Heart left ventricle (tissue), 16 donors: Measurements from ENCODE around the gene HTATSF1. TPM values are rescaled to one million over a fixed set of nuclear protein-coding genes. Genes with fewer than 3 reads are reported as not detected.

Source experiments
- ATAC-seq, 4 donors: fragments of 200-7000 bp; cut with Tn5 transposase; one replicate each; pipeline ENCODE4 v1.9.1; 2020 to 2022; ENCODE audit warnings: moderate library complexity in 4 of 4, mild to moderate bottlenecking in 3 of 4, moderate number of reproducible peaks in 1 of 4
- DNase-seq, 5 donors: peaks; one replicate each; pipeline ENCODE4 v3.0.0-alpha.2; 2020
- H3K27ac ChIP-seq, 12 donors: fragments of 200-600 bp; sonication (generic) in 4 of 12; one replicate each; pipeline versions ENCODE4 v1.5.0 to v1.8.0; 2016 to 2022; ENCODE audit warnings: mild to moderate bottlenecking in 2 of 12
- H3K27me3 ChIP-seq, 9 donors: fragments of 200-600 bp; sonication (generic) in 2 of 9; one replicate each; pipeline versions ENCODE4 v1.5.1 to v1.8.0; 2016 to 2022; ENCODE audit warnings: mild to moderate bottlenecking in 3 of 9
- H3K36me3 ChIP-seq, 9 donors: fragments of 200-600 bp; sonication (generic) in 2 of 9; one replicate each; pipeline versions ENCODE4 v1.5.0 to v1.8.0; 2018 to 2022; ENCODE audit warnings: mild to moderate bottlenecking in 2 of 9
- H3K4me1 ChIP-seq, 12 donors: fragments of 200-600 bp; sonication (generic) in 4 of 12; one replicate each; pipeline versions ENCODE4 v1.5.0 to v1.8.0; 2016 to 2022; ENCODE audit warnings: mild to moderate bottlenecking in 3 of 12
- H3K4me3 ChIP-seq, 12 donors: fragments of 200-600 bp; sonication (generic) in 4 of 12; one replicate each; pipeline versions ENCODE4 v1.5.0 to v1.8.0; 2017 to 2022; ENCODE audit warnings: mild to moderate bottlenecking in 9 of 12, moderate library complexity in 4 of 12
- H3K9me3 ChIP-seq, 12 donors: fragments of 200-600 bp; sonication (generic) in 4 of 12; one replicate each; pipeline versions ENCODE4 v1.5.0 to v1.8.0; 2016 to 2022; ENCODE audit warnings: mild to moderate bottlenecking in 1 of 12
- POLR2A ChIP-seq, 2 donors: fragments of 450-650 bp; IDR thresholded peaks; one replicate each; pipeline ENCODE4 v1.6.1; 2017; ENCODE audit warnings: antibody characterized with exemption in 2 of 2, mild to moderate bottlenecking in 2 of 2, moderate library complexity in 2 of 2
- WGBS, 4 donors: extraction: QIAGEN DNeasy Blood & Tissue Kit in 2 of 4; methylation state at CpG; one replicate each; pipeline versions ENCODE4 v1.1.5 to v1.1.7; 2013 to 2018; 5-methylcytosine and 5-hydroxymethylcytosine counted together
- intact Hi-C, 10 donors: fragments of 100-400 bp; cut with DNase I; formaldehyde crosslinking; loops; one replicate each; pipeline versions ENCODE4 v1.11.1 to v1.14.2; 2022
- polyA plus RNA-seq, 2 donors: library from polyadenylated mRNA; stranded (reverse); fragments of 200-250 nt; gene quantifications; one replicate each; pipeline ENCODE4 v1.2.3, GENCODE V29; 2013
- total RNA-seq, 9 donors: library from RNA; depleted of rRNA in 2 of 9; stranded (reverse); fragments of >200 nt in 2 of 9; fragmentation: NEBNext Ultra II Directional in 3 of 9; extraction: Animal tissue kit (Norgen Biotek cat#: 25700) in 3 of 9; gene quantifications; one replicate each; pipeline versions ENCODE4 v1.1.0 to v1.2.4, GENCODE V29; 2016 to 2023
- TF ChIP-seq, protein P1 (sequence below), 12 donors: fragments of 200-600 bp; sonication (generic) in 4 of 12; IDR thresholded peaks; one replicate each; pipeline versions ENCODE4 v1.5.0 to v1.8.0; 2018 to 2022; ENCODE audit warnings: antibody characterized with exemption in 12 of 12, mild to moderate bottlenecking in 5 of 12
- donor health status: ischemic (EF 13 %, LVEDD 7.1; RV severe dilation, severe dysfunction).
- donor health status: healthy with polysubstance abuse.
- donor health status: DM: no; HTN: yes; CAD: no.
- donor health status: DM: no; HTN: no; CAD: no.
- donor health status: ischemic (EF 25% LVEDD 6.9; RV normal size, moderate dysfunction).
- donor health status: ischemic (EF 25% LVEDD 5.7; RV mildly dilated, moderate dysfunction).
- donor health status: healthy.
- donor health status: DM: yes; HTN: yes; CAD: no.
- donor health status: ischemic (EF 35%, LVEDD 5.7; RV mildly dilated, moderate dysfunction).
- donor health status: nonischemic (EF 11% LVEDD 7.7; RV severe dilation, severe dysfunction).
- donor health status: DM: yes; HTN: yes; CAD: no.
- donor health status: PGD.
- donor health status: ischemic (EF 29% LVEDD 5.4; RV normal size, mild dysfunction).
- donor health status: nonischemic (EF 23%, LVEDD 6.1; RV moderate dilation, normal function).

Gene HTATSF1
- total and polyA plus RNA-seq, 11 donors = 49.8 to 83.0 (median 63.2) TPM

DNA sequence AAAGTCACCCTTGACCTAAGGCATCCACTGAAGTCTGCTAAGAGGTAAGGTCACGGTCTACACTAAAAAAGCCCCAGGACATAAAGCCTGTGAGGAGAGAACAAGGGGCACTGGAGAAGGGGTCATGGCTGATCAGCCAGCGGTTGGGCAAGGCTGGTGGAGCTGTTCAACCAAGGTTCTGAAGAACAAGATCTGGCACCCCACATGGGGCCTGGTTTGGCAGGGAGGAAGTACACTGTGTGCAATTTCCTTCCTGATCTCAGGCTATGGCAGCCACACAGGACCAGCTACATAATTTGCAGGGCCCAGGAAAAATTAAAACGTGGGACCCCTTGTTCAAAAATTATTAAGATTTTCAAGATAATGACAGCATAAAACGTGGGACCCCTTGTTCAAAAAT, 23.7 kb upstream of the HTATSF1 start:
- DNase-seq (no peak), ATAC-seq (no peak)
- no peak overlapping the region for H3K27ac ChIP-seq
- no peak for TF ChIP-seq POLR2A (IDR thresholded peaks at IDR 0.05)
- TF ChIP-seq, protein P1, sequence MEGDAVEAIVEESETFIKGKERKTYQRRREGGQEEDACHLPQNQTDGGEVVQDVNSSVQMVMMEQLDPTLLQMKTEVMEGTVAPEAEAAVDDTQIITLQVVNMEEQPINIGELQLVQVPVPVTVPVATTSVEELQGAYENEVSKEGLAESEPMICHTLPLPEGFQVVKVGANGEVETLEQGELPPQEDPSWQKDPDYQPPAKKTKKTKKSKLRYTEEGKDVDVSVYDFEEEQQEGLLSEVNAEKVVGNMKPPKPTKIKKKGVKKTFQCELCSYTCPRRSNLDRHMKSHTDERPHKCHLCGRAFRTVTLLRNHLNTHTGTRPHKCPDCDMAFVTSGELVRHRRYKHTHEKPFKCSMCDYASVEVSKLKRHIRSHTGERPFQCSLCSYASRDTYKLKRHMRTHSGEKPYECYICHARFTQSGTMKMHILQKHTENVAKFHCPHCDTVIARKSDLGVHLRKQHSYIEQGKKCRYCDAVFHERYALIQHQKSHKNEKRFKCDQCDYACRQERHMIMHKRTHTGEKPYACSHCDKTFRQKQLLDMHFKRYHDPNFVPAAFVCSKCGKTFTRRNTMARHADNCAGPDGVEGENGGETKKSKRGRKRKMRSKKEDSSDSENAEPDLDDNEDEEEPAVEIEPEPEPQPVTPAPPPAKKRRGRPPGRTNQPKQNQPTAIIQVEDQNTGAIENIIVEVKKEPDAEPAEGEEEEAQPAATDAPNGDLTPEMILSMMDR (IDR thresholded peaks at IDR 0.05) = no peak
- no peaks in the 10 kb centered on the region for H3K4me1 ChIP-seq
- no peak overlapping the region for H3K4me3 ChIP-seq
- no peaks in the 10 kb centered on the region for H3K9me3 ChIP-seq
- peaks cover 0 to 10% (median 0%) of the 10 kb centered on the region in 9 donors for H3K27me3 ChIP-seq
- intact Hi-C loops = no loop called here
- no peaks in the 10 kb centered on the region for H3K36me3 ChIP-seq
- 48 to 82% (median 70%) methylated on average over 4 of the region's 4 CpGs for WGBS, 4 donors

DNA sequence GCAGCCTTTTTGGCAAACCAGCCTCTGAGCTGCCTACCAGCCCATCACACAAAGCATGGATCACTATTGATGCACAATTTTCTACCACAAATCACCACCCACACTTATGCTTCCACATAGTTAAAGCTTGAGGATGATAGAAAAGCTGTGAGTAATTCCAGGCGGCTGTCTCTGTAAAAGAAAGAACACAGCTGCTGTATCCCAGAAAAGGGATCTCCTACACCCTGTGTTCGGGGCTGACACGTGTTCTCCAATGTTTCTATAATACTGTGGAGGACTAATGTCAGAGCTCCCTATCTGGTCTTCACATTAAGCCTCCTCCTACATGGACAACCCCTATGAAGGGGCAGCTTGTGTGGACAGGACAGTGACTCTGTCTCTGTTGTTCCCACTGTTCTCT, 22.2 kb upstream of the HTATSF1 start:
- no peaks in the 10 kb centered on the region for H3K9me3 ChIP-seq

DNA sequence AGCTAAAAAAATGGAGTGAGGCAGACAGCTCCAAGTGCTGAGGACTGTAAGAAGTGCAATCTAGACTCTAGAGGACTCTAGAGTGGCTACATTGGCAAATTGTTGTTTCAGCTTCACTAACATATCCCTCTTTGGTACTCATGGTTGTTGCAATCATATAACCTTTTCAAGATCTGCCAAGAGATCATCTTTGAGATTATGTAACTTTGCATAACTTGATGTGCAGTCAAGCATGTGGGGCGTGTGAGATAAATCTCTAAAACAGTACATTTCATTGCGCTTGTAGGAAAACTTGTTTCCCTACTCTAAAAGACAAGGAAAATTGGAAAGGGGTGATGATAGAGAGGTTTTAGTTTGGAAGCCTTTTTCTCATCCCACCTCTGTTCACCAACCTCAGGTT, 20.9 kb upstream of the HTATSF1 start:
- Histone ChIP-seq H3K27me3 (peaks cover 0 to 5% (median 0%) of the 10 kb centered on the region in 9 donors), H3K9me3 (no peaks in the 10 kb centered on the region), H3K27ac (no peak overlapping the region), H3K4me1 (peaks cover 0 to 5% (median 0%) of the 10 kb centered on the region in 12 donors), H3K36me3 (no peaks in the 10 kb centered on the region), H3K4me3 (no peak overlapping the region)
- intact Hi-C loops = no loop called here
- TF ChIP-seq, protein P1 (IDR thresholded peaks at IDR 0.05) = no peak
- no peak for TF ChIP-seq POLR2A (IDR thresholded peaks at IDR 0.05)
- no peak for ATAC-seq
- no peak for DNase-seq
- WGBS, 4 donors = 80 to 94% (median 87%) methylated on average over 2 of the region's 2 CpGs

More for the DNA sequence above, 22.2 kb upstream of the HTATSF1 start:
- no peak for DNase-seq
- ATAC-seq = no peak
- Histone ChIP-seq H3K27ac (no peak overlapping the region), H3K27me3 (peaks cover 0 to 10% (median 0%) of the 10 kb centered on the region in 9 donors), H3K36me3 (no peaks in the 10 kb centered on the region), H3K4me3 (no peak overlapping the region), H3K4me1 (no peaks in the 10 kb centered on the region)
- no peak for TF ChIP-seq POLR2A (IDR thresholded peaks at IDR 0.05)
- TF ChIP-seq, protein P1 (IDR thresholded peaks at IDR 0.05) = no peak
- intact Hi-C loops = no loop called here
- 41 to 70% (median 53%) methylated on average over 3 of the region's 3 CpGs for WGBS, 4 donors

GRCh38 chrX:136477026-136477425, 20.4 kb upstream of the HTATSF1 start:
- TF ChIP-seq, protein P1 (IDR thresholded peaks at IDR 0.05) = no peak
- no peak for TF ChIP-seq POLR2A (IDR thresholded peaks at IDR 0.05)
- H3K9me3 ChIP-seq = no peaks in the 10 kb centered on the region
- H3K36me3 ChIP-seq = no peaks in the 10 kb centered on the region
- peaks cover 0 to 5% (median 0%) of the 10 kb centered on the region in 9 donors for H3K27me3 ChIP-seq
- peaks cover 0 to 5% (median 0%) of the 10 kb centered on the region in 12 donors for H3K4me1 ChIP-seq
- WGBS, 4 donors = 63 to 78% (median 66%) methylated on average over 2 of the region's 2 CpGs
- no peak overlapping the region for H3K4me3 ChIP-seq
- ATAC-seq (no peak), DNase-seq (no peak)
- H3K27ac ChIP-seq = no peak overlapping the region
- intact Hi-C loops = no loop called here
